ENCODE results near the gene CARNS1. TPM values are rescaled to one million over a fixed set of nuclear protein-coding genes. Genes with fewer than 3 reads are reported as not detected.
A peak's percentile ranks its signal among the peaks of the same experiment; 100 is the strongest.
"Not testable (repeated sequence)": the region's sequence is repeated elsewhere in the genome, so short reads cannot be mapped to it uniquely, and the experiment has no call there.

The CARNS1 gene
- total RNA-seq, 1 donor from 2014 or later = 0.62 TPM

DNA sequence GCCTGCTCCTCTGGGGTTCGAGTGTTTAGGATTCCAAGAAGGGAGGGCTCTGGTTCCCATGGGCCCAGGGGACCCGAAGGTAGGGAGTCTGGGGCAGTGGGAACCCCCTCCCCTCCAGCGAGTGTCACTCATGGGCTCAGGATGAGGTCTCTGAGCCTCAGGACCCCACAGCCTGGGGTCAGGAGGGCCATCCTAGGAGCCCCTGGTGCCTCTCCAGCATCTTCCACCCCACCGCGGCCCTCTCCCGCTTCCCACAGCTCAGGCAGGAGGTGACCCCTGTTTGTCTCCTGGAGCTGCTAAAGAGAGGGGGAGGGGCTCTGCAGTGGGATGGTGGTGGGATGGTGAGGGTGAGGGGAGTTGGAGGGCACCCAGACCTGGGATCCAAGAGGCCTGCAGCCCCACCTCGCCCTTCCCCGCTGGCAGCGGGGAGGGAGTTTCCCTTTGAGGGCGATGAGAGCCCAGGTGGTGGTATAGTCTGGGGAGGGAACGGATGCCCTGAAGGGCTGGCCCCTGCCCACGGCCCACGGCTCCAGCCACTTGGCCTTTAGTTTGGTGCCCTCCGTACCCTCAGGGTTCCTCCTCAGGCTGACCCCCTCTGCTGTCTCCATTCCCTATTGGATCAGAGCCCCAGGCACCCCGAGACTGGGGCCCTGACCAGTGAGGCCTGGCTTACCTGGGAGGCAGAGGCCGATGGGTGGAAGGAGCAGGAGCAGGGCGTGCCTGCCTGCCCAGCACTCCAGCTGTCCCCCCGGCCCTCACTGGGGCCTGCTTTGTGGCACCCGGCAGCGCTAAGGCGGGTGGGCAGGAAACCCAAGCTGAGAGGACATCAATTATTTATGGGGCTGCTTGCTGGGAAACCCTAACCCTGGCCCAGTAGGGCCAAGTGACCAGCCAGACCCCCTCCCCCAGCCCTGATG lies 38.6 kb downstream of the CARNS1 start:
- Mint-ChIP-seq H3K27ac (no peak overlapping the region), H3K36me3 (ENCODE audit: low read depth) (no peaks in the 10 kb centered on the region), H3K9me3 (no peaks in the 10 kb centered on the region), H3K4me3 (no peak overlapping the region), H3K4me1 (ENCODE audit: low read depth) (peaks cover 4% of the 10 kb centered on the region), H3K27me3 (ENCODE audit: insufficient read depth) (peaks cover 7% of the 10 kb centered on the region)
- intact Hi-C loops (cut with micrococcal nuclease) = no loop called here
- no peak for DNase-seq (ENCODE audit: low spot score)

DNA sequence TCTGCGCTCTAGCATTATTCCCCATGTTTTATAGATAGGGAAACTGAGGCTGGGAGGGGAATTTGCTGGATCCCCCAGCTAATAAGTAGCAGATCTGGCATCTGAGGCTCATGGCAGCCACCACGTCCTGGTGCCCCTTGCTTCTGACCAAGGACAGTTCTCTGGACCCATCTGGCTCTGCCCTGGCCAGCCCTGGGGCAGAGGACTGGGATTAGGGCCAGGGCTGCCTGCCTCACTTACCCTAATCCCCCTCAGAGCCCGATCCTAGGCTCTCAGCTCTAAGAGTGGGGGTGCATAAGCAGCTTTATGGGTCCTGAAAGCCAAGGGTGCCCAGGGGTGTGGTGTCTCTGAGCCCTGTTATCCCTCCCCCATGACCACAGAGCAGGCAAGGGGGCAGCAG lies 39.6 kb downstream of the CARNS1 start, which contains the start of gene CABP4:
CABP4 (plus strand) TSS at position 301 of the 400 bp plus-strand sequence; CDS start at position 371, 70 bp downstream.
- no peak within 1 kb of the TSS for H3K4me3 Mint-ChIP-seq
- no peaks in the 10 kb centered on the region for H3K9me3 Mint-ChIP-seq
- intact Hi-C loops (cut with micrococcal nuclease) = no loop called here
- H3K4me1 Mint-ChIP-seq (ENCODE audit: low read depth) = no peaks in the 10 kb centered on the region
- no peaks in the 10 kb centered on the region for H3K36me3 Mint-ChIP-seq (ENCODE audit: low read depth)
- H3K27ac Mint-ChIP-seq = no peak within 1 kb of the TSS
- H3K27me3 Mint-ChIP-seq (ENCODE audit: insufficient read depth) = peaks cover 4% of the 10 kb centered on the region
- no peak for DNase-seq (ENCODE audit: low spot score)

DNA sequence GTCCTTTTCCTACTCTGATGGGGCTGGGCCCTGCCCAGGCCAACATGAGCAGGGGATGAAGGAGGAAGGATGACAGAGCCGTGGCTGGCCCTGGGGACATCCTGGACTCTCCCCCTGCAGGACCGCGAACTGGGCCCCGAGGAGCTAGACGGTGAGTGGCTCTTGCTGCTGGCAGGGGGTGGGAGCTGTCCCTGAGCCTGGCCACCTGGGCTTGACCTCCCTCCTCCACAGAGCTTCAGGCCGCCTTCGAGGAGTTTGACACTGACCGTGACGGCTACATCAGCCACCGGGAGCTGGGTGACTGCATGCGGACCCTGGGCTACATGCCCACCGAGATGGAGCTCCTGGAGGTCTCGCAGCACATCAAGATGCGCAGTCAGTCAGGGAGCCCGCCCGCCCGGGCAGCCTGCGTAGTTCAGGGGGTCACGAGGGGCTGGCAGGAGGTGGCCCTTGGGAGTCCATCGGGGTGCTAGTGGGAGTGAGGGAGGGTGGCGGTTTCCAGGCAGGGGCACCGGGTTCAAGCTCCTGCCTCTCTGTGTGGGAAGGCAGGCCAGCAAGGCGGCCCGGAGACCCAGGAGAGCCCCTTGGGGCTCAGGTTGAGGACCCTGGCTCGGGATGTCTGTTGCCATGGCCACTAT lies 40.7 kb downstream of the CARNS1 start:
- Mint-ChIP-seq H3K27ac (no peak overlapping the region), H3K4me3 (no peak overlapping the region), H3K27me3 (ENCODE audit: insufficient read depth) (peaks cover 4% of the 10 kb centered on the region), H3K9me3 (no peaks in the 10 kb centered on the region), H3K4me1 (ENCODE audit: low read depth) (no peaks in the 10 kb centered on the region), H3K36me3 (ENCODE audit: low read depth) (no peaks in the 10 kb centered on the region)
- intact Hi-C loops (cut with micrococcal nuclease) = no loop called here
- no peak for DNase-seq (ENCODE audit: low spot score)

DNA sequence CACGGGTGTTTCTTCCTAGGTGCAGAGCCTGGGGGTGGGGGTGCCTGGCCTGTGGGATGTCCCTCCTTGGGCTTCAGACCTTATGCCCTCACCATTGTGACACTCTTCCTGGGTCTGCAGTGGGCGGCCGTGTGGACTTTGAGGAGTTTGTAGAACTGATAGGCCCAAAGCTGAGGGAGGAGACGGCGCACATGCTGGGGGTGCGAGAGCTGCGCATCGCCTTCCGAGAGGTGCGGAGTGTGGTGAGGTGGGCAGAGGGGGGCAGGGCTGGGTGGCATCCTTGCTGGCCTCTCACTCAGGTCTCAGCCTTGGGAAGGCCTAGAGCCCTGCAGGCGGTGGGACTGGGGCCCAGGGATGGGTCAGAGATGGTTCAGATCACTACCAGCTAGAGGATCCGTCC lies 42.0 kb downstream of the CARNS1 start:
- Mint-ChIP-seq H3K36me3 (ENCODE audit: low read depth) (no peaks in the 10 kb centered on the region), H3K27ac (no peak overlapping the region), H3K4me1 (ENCODE audit: low read depth) (no peaks in the 10 kb centered on the region), H3K27me3 (ENCODE audit: insufficient read depth) (peaks cover 4% of the 10 kb centered on the region), H3K4me3 (no peak overlapping the region), H3K9me3 (no peaks in the 10 kb centered on the region)
- no peak for DNase-seq (ENCODE audit: low spot score)
- intact Hi-C loops (cut with micrococcal nuclease) = no loop called here

DNA sequence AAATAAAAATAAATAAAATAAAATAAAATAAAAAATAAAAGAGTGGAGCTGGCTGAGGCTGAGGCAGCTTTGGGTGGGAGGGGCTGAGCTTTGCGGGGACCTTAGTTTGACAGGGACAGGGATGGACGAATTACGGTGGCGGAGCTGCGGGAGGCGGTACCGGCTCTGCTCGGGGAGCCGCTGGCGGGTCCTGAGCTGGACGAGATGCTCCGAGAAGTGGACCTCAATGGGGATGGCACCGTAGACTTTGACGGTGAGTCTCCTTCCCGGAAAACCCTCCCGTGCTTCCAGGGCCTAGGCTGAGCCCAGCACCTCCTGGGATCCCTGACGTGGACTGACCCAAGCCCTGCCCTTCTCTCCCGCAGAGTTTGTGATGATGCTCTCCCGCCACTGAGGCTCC lies 42.8 kb downstream of the CARNS1 start:
- intact Hi-C loops (cut with micrococcal nuclease) = no loop called here
- H3K27ac Mint-ChIP-seq = no peak overlapping the region
- H3K4me1 Mint-ChIP-seq (ENCODE audit: low read depth) = no peaks in the 10 kb centered on the region
- DNase-seq (ENCODE audit: low spot score) = no peak
- no peaks in the 10 kb centered on the region for H3K9me3 Mint-ChIP-seq
- no peak overlapping the region for H3K4me3 Mint-ChIP-seq
- H3K36me3 Mint-ChIP-seq (ENCODE audit: low read depth) = no peaks in the 10 kb centered on the region
- peaks cover 4% of the 10 kb centered on the region for H3K27me3 Mint-ChIP-seq (ENCODE audit: insufficient read depth)

DNA sequence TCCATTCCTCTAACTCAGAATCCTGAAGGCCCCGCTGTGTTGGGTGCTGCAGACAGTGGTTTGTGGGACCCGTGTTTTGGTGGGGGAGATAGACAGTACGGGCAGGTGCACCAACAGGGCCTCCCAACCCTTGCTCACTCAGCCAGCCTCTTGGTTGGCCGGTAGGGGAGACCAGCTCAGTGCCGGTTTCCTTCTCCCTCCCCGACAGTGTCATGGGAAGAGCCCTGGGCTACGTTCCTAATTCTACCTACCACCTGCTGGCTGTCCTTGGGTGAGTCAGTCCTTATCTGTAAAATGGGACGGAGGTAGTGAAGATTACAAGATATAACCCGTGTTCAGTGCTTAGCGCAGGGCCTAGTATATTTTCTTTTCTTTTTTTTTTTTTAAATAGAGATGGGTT lies 47.7 kb downstream of the CARNS1 start:
- Mint-ChIP-seq H3K36me3 (ENCODE audit: low read depth) (peaks cover 6% of the 10 kb centered on the region), H3K9me3 (no peaks in the 10 kb centered on the region), H3K27ac (no peak overlapping the region), H3K27me3 (ENCODE audit: insufficient read depth) (no peaks in the 10 kb centered on the region), H3K4me1 (ENCODE audit: low read depth) (peaks cover 22% of the 10 kb centered on the region), H3K4me3 (no peak overlapping the region)
- intact Hi-C loops (cut with micrococcal nuclease) = no loop called here
- DNase-seq (ENCODE audit: low spot score) = no peak

DNA sequence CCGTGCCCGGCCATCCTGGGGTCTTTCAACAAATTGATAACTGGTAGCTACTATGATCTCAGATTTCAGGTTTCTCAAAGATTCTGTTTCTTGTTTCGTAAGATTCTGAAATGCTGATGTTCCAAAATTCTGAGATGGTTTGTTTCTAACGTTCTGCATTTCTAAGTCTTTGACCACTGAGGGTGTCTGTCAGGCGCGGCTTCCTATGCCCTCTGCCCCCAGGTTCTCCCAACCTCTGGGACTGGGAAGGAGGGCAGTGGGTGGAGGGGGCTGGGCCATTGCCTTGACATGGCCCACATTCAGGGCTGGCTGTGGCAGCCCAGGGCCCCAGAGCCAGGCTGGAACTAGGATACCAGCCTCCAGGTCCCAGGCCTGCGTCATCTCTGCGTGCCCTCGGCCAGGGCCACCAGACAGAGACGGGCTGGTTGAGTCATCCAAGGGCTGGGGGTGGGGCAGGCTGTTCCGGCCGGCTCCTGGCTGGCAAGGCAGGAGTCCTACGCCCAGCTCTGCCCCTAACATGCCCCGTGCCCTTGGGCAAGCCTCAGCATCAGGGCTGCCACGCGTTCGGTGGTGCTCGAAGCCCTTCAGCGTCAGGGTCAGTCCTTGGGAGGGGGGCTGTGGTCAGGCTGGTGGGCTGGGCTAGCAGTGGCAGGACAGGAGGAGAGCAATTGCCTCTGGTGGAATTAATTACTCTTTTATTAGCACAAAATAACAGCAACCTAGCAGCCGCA lies 48.4 kb downstream of the CARNS1 start:
- peaks cover 6% of the 10 kb centered on the region for H3K36me3 Mint-ChIP-seq (ENCODE audit: low read depth)
- intact Hi-C loops (cut with micrococcal nuclease) = loop anchor here (1.0 kb wide), 7 partner anchors 20 to 224 kb away; partner anchors contain the start of genes RAD9A and RPS6KB2
- no peak overlapping the region for H3K27ac Mint-ChIP-seq
- no peaks in the 10 kb centered on the region for H3K9me3 Mint-ChIP-seq
- no peaks in the 10 kb centered on the region for H3K27me3 Mint-ChIP-seq (ENCODE audit: insufficient read depth)
- no peak for DNase-seq (ENCODE audit: low spot score)
- peak overlapping the region; percentile 88 for H3K4me3 Mint-ChIP-seq
- H3K4me1 Mint-ChIP-seq (ENCODE audit: low read depth) = peaks cover 26% of the 10 kb centered on the region

DNA sequence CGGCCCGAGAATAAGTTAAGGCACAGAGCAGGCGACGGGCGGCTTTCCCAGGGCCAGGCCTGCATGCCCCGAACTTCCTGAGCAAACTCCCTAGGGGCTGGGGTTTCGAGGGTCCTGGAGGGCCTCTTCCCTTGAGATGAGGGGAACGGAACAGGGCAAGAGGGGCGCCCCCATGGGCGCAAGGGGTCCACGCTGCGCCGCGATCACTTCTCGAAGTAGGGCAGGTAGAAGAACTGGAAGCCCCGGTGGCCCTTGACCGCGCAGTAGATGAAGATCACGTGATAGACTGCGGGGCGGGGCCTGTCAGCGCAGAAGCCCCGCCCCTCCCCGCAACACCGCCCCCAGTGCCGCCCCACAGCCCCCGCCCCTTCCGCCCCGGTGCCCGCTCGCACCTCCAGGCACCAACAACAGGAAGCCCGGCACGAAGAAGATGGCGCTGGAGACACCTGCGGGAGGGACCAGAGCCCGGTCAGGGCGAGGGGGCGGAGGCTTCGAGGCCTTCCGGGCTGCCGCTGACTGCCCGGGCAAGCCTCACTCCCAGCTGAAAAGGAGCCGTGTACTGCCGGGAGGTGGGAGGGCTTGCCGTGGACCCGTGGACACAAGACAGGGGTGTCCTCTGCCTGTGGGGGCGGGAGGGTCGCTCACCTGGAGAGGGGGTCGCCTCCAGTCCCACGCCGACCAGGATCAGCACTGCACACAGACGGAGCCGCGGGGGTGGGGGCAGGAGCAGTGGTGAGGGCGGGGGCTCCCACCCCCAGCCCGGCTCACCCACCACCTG lies 49.1 kb downstream of the CARNS1 start:
- Mint-ChIP-seq H3K4me3 (peak overlapping the region; percentile 88), H3K9me3 (no peaks in the 10 kb centered on the region), H3K27me3 (ENCODE audit: insufficient read depth) (no peaks in the 10 kb centered on the region), H3K27ac (peak overlapping the region; percentile 85), H3K4me1 (ENCODE audit: low read depth) (peaks cover 26% of the 10 kb centered on the region), H3K36me3 (ENCODE audit: low read depth) (peaks cover 6% of the 10 kb centered on the region)
- intact Hi-C loops (cut with micrococcal nuclease) = loop anchor here (1.0 to 5.0 kb wide), 8 partner anchors 20 to 224 kb away; partner anchors contain the start of genes POLD4, RAD9A and RPS6KB2
- peak; percentile 89 for DNase-seq (ENCODE audit: low spot score)

DNA sequence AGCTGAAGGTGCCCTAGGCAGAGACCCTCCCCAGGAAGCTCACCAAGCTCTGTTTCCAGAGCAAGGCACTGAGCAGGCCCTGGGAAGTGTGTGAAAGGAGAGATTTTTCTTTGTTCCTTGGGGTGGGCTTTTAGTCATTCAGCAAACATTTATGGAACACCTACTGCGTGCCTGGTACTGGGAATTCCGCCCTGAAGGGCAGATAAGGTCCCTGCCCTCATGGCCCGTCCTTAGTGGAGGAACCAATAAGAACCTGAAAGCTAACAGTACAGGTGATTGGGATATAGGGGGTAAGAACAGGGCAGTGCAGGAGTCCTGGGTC lies 49.7 kb downstream of the CARNS1 start:
- no peaks in the 10 kb centered on the region for H3K9me3 Mint-ChIP-seq
- intact Hi-C loops (cut with micrococcal nuclease) = loop anchor here (5.0 kb wide), 1 partner anchor 113 kb away; the partner anchor contains the start of gene POLD4
- no peak for DNase-seq (ENCODE audit: low spot score)
- peak overlapping the region; percentile 85 for H3K27ac Mint-ChIP-seq
- no peaks in the 10 kb centered on the region for H3K27me3 Mint-ChIP-seq (ENCODE audit: insufficient read depth)
- H3K4me3 Mint-ChIP-seq = peak overlapping the region; percentile 88
- peaks cover 6% of the 10 kb centered on the region for H3K36me3 Mint-ChIP-seq (ENCODE audit: low read depth)
- peaks cover 26% of the 10 kb centered on the region for H3K4me1 Mint-ChIP-seq (ENCODE audit: low read depth)

DNA sequence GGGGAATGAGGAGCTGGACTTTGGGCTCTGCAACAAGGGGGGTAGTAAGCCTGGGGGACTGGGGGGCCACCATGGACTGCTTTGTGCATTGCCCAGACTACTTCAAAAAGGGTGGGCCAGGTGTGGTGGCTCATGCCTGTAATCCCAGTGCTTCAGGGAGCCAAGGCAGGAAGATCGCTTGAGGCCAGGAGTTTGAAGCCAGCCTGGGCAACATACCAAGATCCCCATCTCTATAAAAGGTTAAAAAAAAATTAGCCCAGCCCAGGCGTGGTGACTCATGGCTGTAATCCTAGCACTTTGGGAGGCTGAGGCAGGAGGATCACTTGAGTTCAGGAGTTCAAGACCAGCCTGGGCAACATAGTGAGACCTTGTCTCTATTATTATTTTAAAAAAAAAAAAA lies 50.1 kb downstream of the CARNS1 start:
- H3K9me3 Mint-ChIP-seq; H3K27me3 Mint-ChIP-seq (ENCODE audit: insufficient read depth); H3K36me3 Mint-ChIP-seq (ENCODE audit: low read depth); DNase-seq (ENCODE audit: low spot score): not testable (repeated sequence)
- intact Hi-C loops (cut with micrococcal nuclease) = loop anchor here (5.0 kb wide), 1 partner anchor 113 kb away; the partner anchor contains the start of gene POLD4
- Mint-ChIP-seq H3K4me3 (peak overlapping the region; percentile 88), H3K27ac (peak overlapping the region; percentile 85), H3K4me1 (ENCODE audit: low read depth) (peaks cover 26% of the 10 kb centered on the region)

DNA sequence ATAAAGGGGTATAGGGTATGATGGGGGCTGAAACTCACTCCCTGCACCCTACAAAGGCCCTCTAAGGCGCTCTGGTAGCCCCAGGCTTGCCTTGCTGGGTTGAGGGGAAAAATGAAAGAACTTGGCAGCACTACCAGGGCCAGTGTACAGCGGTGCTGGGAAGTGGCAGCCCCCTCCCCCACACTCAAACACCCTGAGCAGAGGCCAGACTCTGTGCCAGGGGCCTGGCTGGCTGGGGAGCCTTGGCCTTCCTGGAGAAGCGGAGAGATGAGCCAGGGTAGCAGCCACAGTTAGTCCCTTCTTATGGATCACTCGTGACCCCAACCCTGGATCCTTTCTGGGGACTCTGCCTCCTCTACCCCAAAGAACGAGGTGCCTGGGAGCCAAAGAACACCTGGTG lies 50.9 kb downstream of the CARNS1 start:
- H3K36me3 Mint-ChIP-seq (ENCODE audit: low read depth) = peaks cover 6% of the 10 kb centered on the region
- no peaks in the 10 kb centered on the region for H3K27me3 Mint-ChIP-seq (ENCODE audit: insufficient read depth)
- H3K9me3 Mint-ChIP-seq = no peaks in the 10 kb centered on the region
- no peak for DNase-seq (ENCODE audit: low spot score)
- peaks cover 26% of the 10 kb centered on the region for H3K4me1 Mint-ChIP-seq (ENCODE audit: low read depth)
- peak overlapping the region; percentile 91 for H3K4me3 Mint-ChIP-seq
- intact Hi-C loops (cut with micrococcal nuclease) = loop anchor here (5.0 kb wide), 1 partner anchor 114 kb away; the partner anchor contains the start of gene POLD4
- H3K27ac Mint-ChIP-seq = peak overlapping the region; percentile 65

Measured in activated T-helper 1 cell treated with anti-CD3 and anti-CD28 coated beads, Interleukin-12 subunit alpha, Interleukin-12 subunit beta, Interleukin-2, Interleukin-4 antibody, amounts not matched to agents 30 ng/mL and 10 ng/mL and 1 ng/mL, durations not matched to agents 14 hours and 24 hours and 36 hours (primary cell).